DOHH2 (cell line): Measurements from ENCODE around the gene ALK.

ENCODE experiments used
- H3F3A ChIP-seq: fragments of 200-600 bp; sonication (generic), shearing (Covaris generic); 2 replicates; pipeline ENCODE4 v1.6.0; 2016; ENCODE audit warnings: antibody characterized with exemption, mild to moderate bottlenecking; ENCODE audit not compliant: control insufficient read depth, insufficient read depth
- H3K27ac ChIP-seq: fragments of 200-600 bp; sonication (generic); 2 replicates; pipeline ENCODE4 v1.5.1; 2014; ENCODE audit warnings: low read depth, mild to moderate bottlenecking, low read length, moderate library complexity
- H3K27me3 ChIP-seq: fragments of 200-600 bp; sonication (generic); 2 replicates; pipeline ENCODE4 v1.6.1; 2014; ENCODE audit warnings: mild to moderate bottlenecking, low read length, mixed read lengths; ENCODE audit not compliant: control insufficient read depth
- H3K36me3 ChIP-seq: fragments of 200-600 bp; sonication (generic); 2 replicates; pipeline ENCODE4 v1.6.1; 2014; ENCODE audit warnings: mild to moderate bottlenecking, low read length, moderate library complexity, mixed read lengths; ENCODE audit not compliant: control insufficient read depth
- H3K4me1 ChIP-seq: fragments of 200-600 bp; sonication (generic); 2 replicates; pipeline ENCODE4 v1.6.1; 2014; ENCODE audit warnings: mild to moderate bottlenecking, low read length, mixed read lengths; ENCODE audit not compliant: control insufficient read depth
- H3K4me2 ChIP-seq: fragments of 200-600 bp; sonication (generic); 2 replicates; pipeline ENCODE4 v1.6.0; 2014; ENCODE audit warnings: mild to moderate bottlenecking, low read length, moderate library complexity
- H3K4me3 ChIP-seq: fragments of 200-600 bp; sonication (generic); 2 replicates; pipeline ENCODE4 v1.5.1; 2014; ENCODE audit warnings: mild to moderate bottlenecking, low read length, mixed read lengths
- H3K79me2 ChIP-seq: fragments of 200-600 bp; sonication (generic); 2 replicates; pipeline ENCODE4 v1.6.1; 2014; ENCODE audit warnings: mild to moderate bottlenecking, low read length, mixed read lengths; ENCODE audit not compliant: control insufficient read depth
- H3K9me2 ChIP-seq: fragments of 200-600 bp; sonication (generic); replicated peaks from 2 replicates; pipeline ENCODE4 v1.6.1; 2014; ENCODE audit warnings: mild to moderate bottlenecking, low read length, mixed read lengths; ENCODE audit not compliant: control insufficient read depth
- H3K9me3 ChIP-seq: fragments of 200-600 bp; sonication (generic); 2 replicates; pipeline ENCODE4 v1.6.1; 2014; ENCODE audit warnings: antibody characterized with exemption, low read length, mixed read lengths; ENCODE audit not compliant: control insufficient read depth, insufficient read depth
- H4K20me1 ChIP-seq: fragments of 200-600 bp; sonication (generic); 2 replicates; pipeline ENCODE4 v1.6.0; 2014; ENCODE audit warnings: low read depth, mild to moderate bottlenecking, antibody characterized with exemption, low read length, moderate library complexity; ENCODE audit not compliant: control insufficient read depth, insufficient read depth
- EZH2phosphoT487 ChIP-seq: fragments of 200-600 bp; sonication (generic); IDR thresholded peaks from 2 replicates; pipeline ENCODE4 v1.6.1; 2017; ENCODE audit warnings: borderline replicate concordance, mild to moderate bottlenecking, antibody characterized with exemption, low read length, moderate library complexity, mixed read lengths
- TF ChIP-seq, protein P1 (sequence below): fragments of 200-600 bp; sonication (generic); IDR thresholded peaks from one replicate; pipeline ENCODE4 v1.5.1; 2014; ENCODE audit warnings: antibody characterized with exemption, mild to moderate bottlenecking, low read depth, low read length; ENCODE audit not compliant: poor library complexity, severe bottlenecking

Gene ALK

DNA sequence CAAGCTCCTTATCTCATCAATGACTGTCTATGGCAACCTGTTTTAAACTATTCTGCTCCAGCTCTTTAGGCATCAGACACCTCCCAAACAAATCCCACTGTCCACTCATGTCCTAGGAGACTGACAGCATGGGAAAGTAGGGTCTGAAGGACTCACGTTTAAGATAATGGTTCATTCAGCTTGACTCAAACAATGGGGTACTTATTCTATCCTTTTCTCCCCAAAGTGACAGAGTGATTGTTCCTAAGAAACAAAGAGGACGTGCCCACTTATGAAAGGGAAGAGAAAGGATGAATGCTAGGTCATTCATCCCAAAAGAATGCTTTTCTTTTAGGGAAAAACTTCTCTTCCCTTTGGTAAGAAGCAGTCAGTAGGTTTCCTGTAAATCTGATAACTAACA, 41.9 kb downstream of the ALK start:
- no peaks in the 10 kb centered on the region for H3K9me3 ChIP-seq
- no peaks in the 10 kb centered on the region; the same call in 1 of the 2 replicates for H3K9me2 ChIP-seq
- no peak overlapping the region for H3K4me2 ChIP-seq
- no peaks in the 10 kb centered on the region for H3K36me3 ChIP-seq
- H3K27me3 ChIP-seq, result peaks cover 2% of the 10 kb centered on the region; the same call in 1 of the 2 replicates
- TF ChIP-seq, protein P1, sequence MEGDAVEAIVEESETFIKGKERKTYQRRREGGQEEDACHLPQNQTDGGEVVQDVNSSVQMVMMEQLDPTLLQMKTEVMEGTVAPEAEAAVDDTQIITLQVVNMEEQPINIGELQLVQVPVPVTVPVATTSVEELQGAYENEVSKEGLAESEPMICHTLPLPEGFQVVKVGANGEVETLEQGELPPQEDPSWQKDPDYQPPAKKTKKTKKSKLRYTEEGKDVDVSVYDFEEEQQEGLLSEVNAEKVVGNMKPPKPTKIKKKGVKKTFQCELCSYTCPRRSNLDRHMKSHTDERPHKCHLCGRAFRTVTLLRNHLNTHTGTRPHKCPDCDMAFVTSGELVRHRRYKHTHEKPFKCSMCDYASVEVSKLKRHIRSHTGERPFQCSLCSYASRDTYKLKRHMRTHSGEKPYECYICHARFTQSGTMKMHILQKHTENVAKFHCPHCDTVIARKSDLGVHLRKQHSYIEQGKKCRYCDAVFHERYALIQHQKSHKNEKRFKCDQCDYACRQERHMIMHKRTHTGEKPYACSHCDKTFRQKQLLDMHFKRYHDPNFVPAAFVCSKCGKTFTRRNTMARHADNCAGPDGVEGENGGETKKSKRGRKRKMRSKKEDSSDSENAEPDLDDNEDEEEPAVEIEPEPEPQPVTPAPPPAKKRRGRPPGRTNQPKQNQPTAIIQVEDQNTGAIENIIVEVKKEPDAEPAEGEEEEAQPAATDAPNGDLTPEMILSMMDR, result no peak
- TF ChIP-seq EZH2phosphoT487, result no peak
- no peaks in the 10 kb centered on the region for H3K79me2 ChIP-seq
- H3K4me1 ChIP-seq, result no peaks in the 10 kb centered on the region
- no peak overlapping the region for H3K27ac ChIP-seq
- H3F3A ChIP-seq, result no peaks in the 10 kb centered on the region
- H3K4me3 ChIP-seq, result no peak overlapping the region
- H4K20me1 ChIP-seq, result no peaks in the 10 kb centered on the region

DNA sequence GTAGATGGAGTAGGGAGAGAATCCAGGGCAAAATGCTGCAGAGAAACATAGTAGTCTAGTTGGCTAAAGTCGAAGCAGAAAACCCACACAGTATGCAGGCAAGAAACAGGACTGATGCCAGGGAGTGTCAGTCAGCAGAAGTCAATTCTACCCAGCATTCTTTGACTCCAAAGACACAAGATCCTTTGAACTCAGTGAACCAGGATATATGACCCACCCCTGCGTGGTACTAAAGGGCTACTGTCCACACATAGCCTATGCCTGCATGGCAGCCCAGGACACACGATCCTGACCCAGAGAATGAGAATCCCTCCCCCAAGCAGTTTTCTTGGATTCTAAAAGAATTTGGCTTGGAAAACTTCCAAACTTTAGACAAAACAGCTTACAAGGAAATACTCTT, 42.5 kb downstream of the ALK start:
- H3K36me3 ChIP-seq, result no peaks in the 10 kb centered on the region
- no peak overlapping the region for H3K27ac ChIP-seq
- no peaks in the 10 kb centered on the region for H3K9me3 ChIP-seq
- H3K79me2 ChIP-seq, result no peaks in the 10 kb centered on the region
- no peak overlapping the region for H3K4me3 ChIP-seq
- H3K4me1 ChIP-seq, result no peaks in the 10 kb centered on the region
- H4K20me1 ChIP-seq, result no peaks in the 10 kb centered on the region
- no peaks in the 10 kb centered on the region; the same call in 1 of the 2 replicates for H3K9me2 ChIP-seq
- H3K4me2 ChIP-seq, result no peak overlapping the region
- TF ChIP-seq, protein P1, result no peak
- TF ChIP-seq EZH2phosphoT487, result no peak
- H3F3A ChIP-seq, result no peaks in the 10 kb centered on the region
- H3K27me3 ChIP-seq, result peaks cover 2% of the 10 kb centered on the region; the same call in 1 of the 2 replicates

DNA sequence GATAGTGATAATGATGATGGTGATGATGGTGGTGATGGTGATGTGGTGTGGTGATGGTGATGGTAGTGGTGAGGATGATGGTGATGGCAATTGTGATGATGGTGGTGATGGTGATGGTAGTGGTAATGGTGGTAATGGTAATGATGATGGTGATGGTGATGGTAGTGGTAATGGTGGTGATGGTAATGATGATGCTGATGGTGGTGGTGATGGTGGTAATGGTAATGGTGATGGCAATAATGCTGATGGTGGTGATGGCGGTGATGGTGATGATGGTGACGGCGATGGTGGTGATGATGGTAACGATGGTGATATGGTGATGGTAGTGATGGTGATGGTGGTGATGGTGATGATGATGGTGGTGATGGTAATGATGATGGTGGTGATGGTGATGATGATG, 45.0 kb downstream of the ALK start:
- Histone ChIP-seq H3K4me3 (no peak overlapping the region), H3K9me3 (no peaks in the 10 kb centered on the region), H3K4me2 (no peak overlapping the region), H3K79me2 (no peaks in the 10 kb centered on the region), H3K9me2 (no peaks in the 10 kb centered on the region; the same call in 1 of the 2 replicates), H4K20me1 (no peaks in the 10 kb centered on the region), H3F3A (no peaks in the 10 kb centered on the region), H3K27ac (no peak overlapping the region), H3K4me1 (no peaks in the 10 kb centered on the region), H3K36me3 (no peaks in the 10 kb centered on the region), H3K27me3 (peaks cover 2% of the 10 kb centered on the region; the same call in 1 of the 2 replicates)
- no peak for TF ChIP-seq EZH2phosphoT487
- TF ChIP-seq, protein P1, result no peak

DNA sequence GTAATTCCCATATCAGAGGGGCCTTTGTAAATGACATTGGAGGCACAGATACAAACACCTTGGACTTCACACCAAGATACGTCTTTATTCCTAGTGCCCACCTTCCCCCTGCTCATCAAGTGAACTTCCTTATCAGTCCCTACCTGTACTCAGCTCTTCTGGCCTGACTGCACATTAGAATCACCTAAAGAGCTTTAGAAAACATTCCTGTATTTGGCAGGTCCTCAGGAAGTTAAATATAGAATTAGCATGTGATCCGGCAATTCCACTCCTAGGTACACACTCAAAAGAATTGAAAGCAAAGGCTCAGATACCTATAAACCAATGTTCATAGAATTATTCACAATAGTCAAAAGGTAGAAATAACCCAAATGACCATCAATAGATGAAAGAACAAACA, 46.6 kb downstream of the ALK start:
- Histone ChIP-seq H3F3A (no peaks in the 10 kb centered on the region), H3K9me2 (no peaks in the 10 kb centered on the region; the same call in 1 of the 2 replicates), H3K4me2 (no peak overlapping the region), H3K9me3 (no peaks in the 10 kb centered on the region), H3K27ac (no peak overlapping the region), H3K36me3 (no peaks in the 10 kb centered on the region), H3K27me3 (peaks cover 2% of the 10 kb centered on the region; the same call in 1 of the 2 replicates), H4K20me1 (no peaks in the 10 kb centered on the region), H3K4me3 (no peak overlapping the region), H3K79me2 (no peaks in the 10 kb centered on the region), H3K4me1 (no peaks in the 10 kb centered on the region)
- TF ChIP-seq, protein P1, result no peak
- no peak for TF ChIP-seq EZH2phosphoT487
